Osteoblast (primary cell): ENCODE data around the gene TULP4. TPM values are rescaled to one million over a fixed set of nuclear protein-coding genes. Genes with fewer than 3 reads are reported as not detected.

ENCODE experiments used
- DNase-seq: peaks from one replicate; pipeline ENCODE4 v3.0.0; 2011; ENCODE audit warnings: low spot score, mixed read lengths; ENCODE audit not compliant: insufficient read length; ENCODE audit errors: missing footprints
- H2AFZ ChIP-seq: 2 replicates; pipeline ENCODE4 v1.6.0; 2011; ENCODE audit warnings: mild to moderate bottlenecking, low read length
- H3K27ac ChIP-seq: 2 replicates; pipeline ENCODE4 v1.5.1; 2011; ENCODE audit warnings: mild to moderate bottlenecking, low read depth, low read length, moderate library complexity
- H3K27me3 ChIP-seq: 2 replicates; pipeline ENCODE4 v1.6.0; 2012; ENCODE audit warnings: mild to moderate bottlenecking, control low read depth, inconsistent platforms, low read length, moderate library complexity; ENCODE audit not compliant: insufficient read depth
- H3K36me3 ChIP-seq: 2 replicates; pipeline ENCODE4 v1.5.1; 2011; ENCODE audit warnings: mild to moderate bottlenecking, low read length, control low read depth, moderate library complexity; ENCODE audit not compliant: insufficient read depth
- H3K4me1 ChIP-seq: 2 replicates; pipeline ENCODE4 v1.5.1; 2011; ENCODE audit warnings: mild to moderate bottlenecking, low read length, control low read depth, moderate library complexity; ENCODE audit not compliant: insufficient read depth
- H3K4me2 ChIP-seq: 2 replicates; pipeline ENCODE4 v1.6.0; 2011; ENCODE audit warnings: mild to moderate bottlenecking, low read length; ENCODE audit not compliant: insufficient read depth
- H3K4me3 ChIP-seq: fragments of 200-600 bp; sonication (generic); 3 replicates; pipeline ENCODE4 v1.5.1; 2012; ENCODE audit warnings: mild to moderate bottlenecking, low read length, inconsistent platforms; ENCODE audit not compliant: insufficient read depth
- H3K79me2 ChIP-seq: 2 replicates; pipeline ENCODE4 v1.6.0; 2012; ENCODE audit warnings: mild to moderate bottlenecking, low read length, control low read depth, inconsistent platforms; ENCODE audit not compliant: insufficient read depth
- H3K9me3 ChIP-seq: 2 replicates; pipeline ENCODE4 v1.5.1; 2011; ENCODE audit warnings: low read depth, low read length, control low read depth
- H4K20me1 ChIP-seq: 2 replicates; pipeline ENCODE4 v1.6.0; 2012; ENCODE audit warnings: mild to moderate bottlenecking, low read length, control low read depth; ENCODE audit not compliant: insufficient read depth
- total RNA-seq: library from RNA; depleted of rRNA; stranded (reverse); fragments of >200 nt; gene quantifications from 2 replicates; pipeline ENCODE4 v1.2.3, GENCODE V29; 2012
- TF ChIP-seq, protein P1 (sequence below): IDR thresholded peaks from 2 replicates; pipeline ENCODE4 v1.5.1; 2011; ENCODE audit warnings: mild to moderate bottlenecking, low read depth, low read length, moderate library complexity; ENCODE audit errors: extremely low read depth

The TULP4 gene
- total RNA-seq, 1 donor = 172 TPM

DNA sequence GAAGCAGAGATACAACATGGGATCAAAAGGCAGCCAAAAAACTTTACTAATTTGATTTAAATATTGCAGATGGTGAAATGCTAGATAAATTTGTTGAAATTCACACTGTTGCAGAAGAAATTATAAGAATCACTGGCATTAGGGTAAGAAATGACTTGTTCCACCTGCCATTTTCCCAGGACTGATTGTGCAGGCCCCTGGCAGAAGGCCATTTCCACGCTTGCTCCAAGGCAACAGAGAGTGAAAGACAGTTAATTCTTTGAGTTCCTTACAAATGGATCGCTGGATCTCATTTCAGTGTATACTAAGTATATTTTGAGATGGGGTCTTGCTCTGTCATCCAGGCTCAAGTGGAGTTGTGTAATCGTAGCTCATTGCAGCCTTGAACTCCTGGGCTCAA, 180.6 kb downstream of the TULP4 start:
- Histone ChIP-seq H3K79me2 (no peaks in the 10 kb centered on the region), H3K4me3 (no peak overlapping the region), H2AFZ (no peak overlapping the region), H3K4me1 (peaks cover 9% of the 10 kb centered on the region), H3K4me2 (no peak overlapping the region), H3K36me3 (peaks cover 15% of the 10 kb centered on the region), H3K27me3 (no peaks in the 10 kb centered on the region), H3K27ac (no peak overlapping the region), H3K9me3 (no peaks in the 10 kb centered on the region), H4K20me1 (no peaks in the 10 kb centered on the region)
- TF ChIP-seq, protein P1, sequence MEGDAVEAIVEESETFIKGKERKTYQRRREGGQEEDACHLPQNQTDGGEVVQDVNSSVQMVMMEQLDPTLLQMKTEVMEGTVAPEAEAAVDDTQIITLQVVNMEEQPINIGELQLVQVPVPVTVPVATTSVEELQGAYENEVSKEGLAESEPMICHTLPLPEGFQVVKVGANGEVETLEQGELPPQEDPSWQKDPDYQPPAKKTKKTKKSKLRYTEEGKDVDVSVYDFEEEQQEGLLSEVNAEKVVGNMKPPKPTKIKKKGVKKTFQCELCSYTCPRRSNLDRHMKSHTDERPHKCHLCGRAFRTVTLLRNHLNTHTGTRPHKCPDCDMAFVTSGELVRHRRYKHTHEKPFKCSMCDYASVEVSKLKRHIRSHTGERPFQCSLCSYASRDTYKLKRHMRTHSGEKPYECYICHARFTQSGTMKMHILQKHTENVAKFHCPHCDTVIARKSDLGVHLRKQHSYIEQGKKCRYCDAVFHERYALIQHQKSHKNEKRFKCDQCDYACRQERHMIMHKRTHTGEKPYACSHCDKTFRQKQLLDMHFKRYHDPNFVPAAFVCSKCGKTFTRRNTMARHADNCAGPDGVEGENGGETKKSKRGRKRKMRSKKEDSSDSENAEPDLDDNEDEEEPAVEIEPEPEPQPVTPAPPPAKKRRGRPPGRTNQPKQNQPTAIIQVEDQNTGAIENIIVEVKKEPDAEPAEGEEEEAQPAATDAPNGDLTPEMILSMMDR = no peak
- DNase-seq = no peak

DNA sequence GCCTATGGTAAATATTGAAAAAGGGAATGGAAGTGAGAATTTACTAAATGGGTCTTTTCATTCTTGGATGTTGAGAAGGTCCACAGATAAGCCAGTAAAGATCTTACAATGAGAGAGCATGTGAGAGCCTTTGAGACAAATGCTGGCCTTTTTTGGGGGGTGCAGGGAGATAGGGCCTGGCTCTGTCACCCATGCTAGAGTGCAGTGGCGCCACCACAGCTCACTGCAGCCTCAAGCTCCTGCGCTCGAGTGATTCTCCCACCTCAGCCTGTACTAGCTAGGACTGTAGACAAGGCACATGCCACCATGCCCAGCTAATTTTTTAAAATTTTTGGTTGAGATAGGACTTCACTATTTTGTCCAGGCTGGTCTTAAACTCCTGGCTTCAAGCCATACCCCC, 184.4 kb downstream of the TULP4 start:
- no peak for DNase-seq
- Histone ChIP-seq H4K20me1 (no peaks in the 10 kb centered on the region), H3K36me3 (peaks cover 29% of the 10 kb centered on the region), H3K79me2 (no peaks in the 10 kb centered on the region), H3K27ac (no peak overlapping the region), H3K4me1 (peaks cover 9% of the 10 kb centered on the region), H3K9me3 (no peaks in the 10 kb centered on the region), H3K27me3 (no peaks in the 10 kb centered on the region), H3K4me2 (no peak overlapping the region), H2AFZ (no peak overlapping the region), H3K4me3 (no peak overlapping the region)
- TF ChIP-seq, protein P1 = no peak

DNA sequence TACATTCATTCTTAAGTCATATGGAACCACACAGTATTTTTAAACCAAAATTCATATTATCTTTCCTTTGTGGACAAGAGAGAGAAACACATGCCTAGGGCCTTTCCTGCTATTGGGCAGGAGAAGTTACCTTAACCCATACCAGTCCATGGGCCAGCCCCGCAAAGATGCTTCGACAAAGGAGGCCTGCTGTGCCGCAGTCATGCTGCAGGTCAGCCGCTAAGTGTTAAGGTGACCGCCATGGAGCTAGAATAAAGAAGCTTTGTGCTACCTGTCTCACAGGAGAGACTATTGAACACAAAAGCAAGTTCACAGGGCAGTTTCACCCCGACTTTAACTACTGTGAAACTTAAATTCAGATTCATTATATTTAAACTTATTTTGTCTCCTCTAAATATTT, 185.4 kb downstream of the TULP4 start:
- Histone ChIP-seq H3K9me3 (no peaks in the 10 kb centered on the region), H3K27me3 (no peaks in the 10 kb centered on the region), H3K36me3 (peaks cover 29% of the 10 kb centered on the region), H3K4me2 (no peak overlapping the region), H3K79me2 (no peaks in the 10 kb centered on the region), H3K27ac (no peak overlapping the region), H3K4me1 (peaks cover 9% of the 10 kb centered on the region), H3K4me3 (no peak overlapping the region), H2AFZ (no peak overlapping the region), H4K20me1 (no peaks in the 10 kb centered on the region)
- TF ChIP-seq, protein P1 = no peak
- DNase-seq = no peak

DNA sequence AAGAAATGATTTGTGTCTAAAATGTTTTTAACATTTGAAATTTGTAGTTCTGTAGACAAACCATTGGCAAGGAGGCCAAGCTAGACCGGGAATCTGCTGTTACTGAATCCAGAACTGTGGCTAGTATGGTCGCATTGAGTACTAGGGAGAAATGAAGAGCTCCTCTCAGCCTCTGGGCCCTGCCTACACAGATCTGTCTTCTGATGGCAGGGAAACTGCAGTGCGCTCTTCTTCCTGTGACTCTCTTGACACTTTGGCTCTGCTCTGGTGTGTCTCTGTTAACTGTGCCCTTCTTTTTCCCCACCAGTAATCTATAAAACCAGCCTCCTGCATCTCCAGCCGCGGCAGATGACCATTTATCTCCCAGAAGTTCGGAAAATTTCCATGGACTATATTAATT, 186.1 kb downstream of the TULP4 start:
- Histone ChIP-seq H3K36me3 (peaks cover 23% of the 10 kb centered on the region), H3K9me3 (no peaks in the 10 kb centered on the region), H3K4me2 (no peak overlapping the region), H3K79me2 (no peaks in the 10 kb centered on the region), H3K4me1 (peaks cover 9% of the 10 kb centered on the region), H2AFZ (no peak overlapping the region), H4K20me1 (no peaks in the 10 kb centered on the region), H3K4me3 (no peak overlapping the region), H3K27ac (no peak overlapping the region), H3K27me3 (no peaks in the 10 kb centered on the region)
- TF ChIP-seq, protein P1 = no peak
- DNase-seq = no peak
